ENCODE results near the gene LPCAT1.

The LPCAT1 gene

GRCh38 chr5:1503241-1504068 is 20.3 kb downstream of the LPCAT1 start:
- intact Hi-C loops (cut with DNase I; ENCODE audit: low total_unique reads) = no loop called here
- H3K27me3 ChIP-seq = no peaks in the 10 kb centered on the region
- TF ChIP-seq CTCF (IDR thresholded peaks at IDR 0.05) = no peak
- peak; percentile 74 to 82 for DNase-seq
- H3K9me3 ChIP-seq = no peaks in the 10 kb centered on the region
- H3K4me3 ChIP-seq = no peak overlapping the region
- peaks cover 0 to 21% (median 0%) of the 10 kb centered on the region in 3 donors for H3K36me3 ChIP-seq
- no peak overlapping the region for H3K27ac ChIP-seq
- peaks cover 0 to 33% (median 16%) of the 10 kb centered on the region in 4 donors for H3K4me1 ChIP-seq

- H3K4me1 ChIP-seq = peaks cover 0 to 33% (median 16%) of the 10 kb centered on the region in 4 donors
These were observed 21.0 kb downstream of the LPCAT1 start for GRCh38 chr5:1502737-1503120.

GRCh38 chr5:1502046-1502736 is 21.6 kb downstream of the LPCAT1 start:
- Histone ChIP-seq H3K4me1 (peaks cover 0 to 33% (median 16%) of the 10 kb centered on the region in 4 donors), H3K36me3 (peaks cover 0 to 18% (median 0%) of the 10 kb centered on the region in 3 donors), H3K9me3 (no peaks in the 10 kb centered on the region), H3K4me3 (no peak overlapping the region), H3K27ac (no peak overlapping the region), H3K27me3 (no peaks in the 10 kb centered on the region)
- no peak for TF ChIP-seq CTCF (IDR thresholded peaks at IDR 0.05)
- intact Hi-C loops (cut with DNase I; ENCODE audit: low total_unique reads) = no loop called here
- peak; percentile 58 to 79 for DNase-seq

More at GRCh38 chr5:1502737-1503120, 21.0 kb downstream of the LPCAT1 start:
- no peak for TF ChIP-seq CTCF (IDR thresholded peaks at IDR 0.05)
- Histone ChIP-seq H3K4me3 (no peak overlapping the region), H3K27me3 (no peaks in the 10 kb centered on the region), H3K9me3 (no peaks in the 10 kb centered on the region), H3K36me3 (peaks cover 0 to 20% (median 0%) of the 10 kb centered on the region in 3 donors), H3K27ac (no peak overlapping the region)
- intact Hi-C loops (cut with DNase I; ENCODE audit: low total_unique reads) = no loop called here
- no peak for DNase-seq

- intact Hi-C loops (cut with DNase I; ENCODE audit: low total_unique reads) = no loop called here
- H3K4me1 ChIP-seq = peaks cover 0 to 33% (median 16%) of the 10 kb centered on the region in 4 donors
These were observed 22.3 kb downstream of the LPCAT1 start for GRCh38 chr5:1501372-1502045.

More at GRCh38 chr5:1501372-1502045, 22.3 kb downstream of the LPCAT1 start:
- no peak for DNase-seq
- no peak overlapping the region for H3K27ac ChIP-seq
- no peak for TF ChIP-seq CTCF (IDR thresholded peaks at IDR 0.05)
- H3K27me3 ChIP-seq = no peaks in the 10 kb centered on the region
- H3K36me3 ChIP-seq = peaks cover 0 to 24% (median 0%) of the 10 kb centered on the region in 3 donors
- no peak overlapping the region for H3K4me3 ChIP-seq
- H3K9me3 ChIP-seq = no peaks in the 10 kb centered on the region

All from tibial artery (tissue), 4 donors.